K562 (cell line): Measurements from ENCODE around the gene NEU1. TPM values are rescaled to one million over a fixed set of nuclear protein-coding genes. Genes with fewer than 3 reads are reported as not detected.

Experiments
- GTF3C2 ChIP-seq: IDR thresholded peaks from 3 replicates; pipeline ENCODE4 v1.6.1; 2011; ENCODE audit warnings: borderline replicate concordance, mild to moderate bottlenecking, moderate library complexity; ENCODE audit not compliant: insufficient read length; ENCODE audit errors: extremely low read depth
- KLF1 ChIP-seq: fragments of 450-650 bp; IDR thresholded peaks from 2 replicates; pipeline ENCODE4 v1.6.1; 2016; ENCODE audit warnings: missing genetic modification characterization, missing compliant biosample characterization
- NFE2L1 ChIP-seq: fragments of 450-650 bp; IDR thresholded peaks from 2 replicates; pipeline ENCODE4 v1.6.1; 2016; ENCODE audit warnings: missing genetic modification characterization, low read depth, mild to moderate bottlenecking, missing compliant biosample characterization, moderate library complexity, borderline replicate concordance
- PATZ1 ChIP-seq: fragments of 250-450 bp; sonication (Bioruptor Pico); IDR thresholded peaks from 2 replicates; pipeline ENCODE4 v1.5.0; 2020; ENCODE audit warnings: mild to moderate bottlenecking, borderline replicate concordance
- PHF8 ChIP-seq: fragments of 200-600 bp; sonication (generic); IDR thresholded peaks from 2 replicates; pipeline ENCODE4 v1.6.1; 2012; ENCODE audit warnings: mixed run types, mild to moderate bottlenecking, inconsistent platforms, low read length, moderate library complexity, borderline replicate concordance
- RAD21 ChIP-seq, 2 experiments: fragments of 250-450 bp in 1 of 2; fragments of 450-650 bp in 1 of 2; sonication (Bioruptor Pico) in 1 of 2; formaldehyde crosslinking in 1 of 2; IDR thresholded peaks in 1 of 2; conservative IDR thresholded peaks in 1 of 2; 2 replicates each; pipeline versions ENCODE4 v1.4.0 to v1.8.0; 2020 to 2022; ENCODE audit warnings: mild to moderate bottlenecking in 2 of 2, moderate library complexity in 1 of 2
- RCOR1 ChIP-seq, 2 experiments: IDR thresholded peaks; 2 replicates each; pipeline ENCODE4 v1.6.1; 2012; ENCODE audit warnings: low read depth in 2 of 2, low read length in 2 of 2, borderline replicate concordance in 1 of 2, improper control_type of control experiment in 1 of 2
- UBTF ChIP-seq, 2 experiments: IDR thresholded peaks; 2 replicates each; pipeline ENCODE4 v1.6.1; 2012; ENCODE audit warnings: improper control_type of control experiment in 2 of 2, low read depth in 2 of 2, low read length in 2 of 2, borderline replicate concordance in 1 of 2
- VEZF1 ChIP-seq: fragments of 200-800 bp; sonication (Bioruptor generic); IDR thresholded peaks from 2 replicates; pipeline ENCODE4 v1.6.1; 2017; ENCODE audit warnings: missing genetic modification characterization, missing compliant biosample characterization
- ZNF668 ChIP-seq: fragments of 250-450 bp; sonication (Bioruptor Pico); IDR thresholded peaks from 2 replicates; pipeline ENCODE4 v1.8.0; 2022; ENCODE audit warnings: mild to moderate bottlenecking, inconsistent platforms
- polyA plus RNA-seq, 8 experiments: library from polyadenylated mRNA; depleted of rRNA in 4 of 8; stranded (reverse) in 5 of 8; unstranded in 3 of 8; fragments of >200 nt; fragmentation: Nextera tagmentation in 2 of 8; fragmentation: Illumina TruSeq in 1 of 8; extraction: Ambion mirVana in 2 of 8; extraction: Trizol in 1 of 8; gene quantifications; 2 replicates each; pipeline versions ENCODE4 v1.2.1 to v1.2.3, GENCODE V29; 2011 to 2014; ENCODE audit warnings: inconsistent platforms in 1 of 8, missing spikeins in 1 of 8
- total RNA-seq, 7 experiments: library from RNA; depleted of rRNA in 6 of 7; stranded (reverse); fragments of >200 nt in 6 of 7; fragmentation: Illumina TruSeq in 2 of 7; extraction: Trizol in 2 of 7; gene quantifications; 2 replicates each; pipeline versions ENCODE4 v1.2.1 to v1.2.3, GENCODE V29; 2011 to 2021; ENCODE audit warnings: low replicate concordance in 1 of 7

NEU1 gene
- total and polyA plus RNA-seq, 9 of the 15 experiments (the other 6 are each of a cell fraction or from before 2014, with no cell fraction given), result 14.8 to 67.8 (median 51.0) TPM

- no peak for TF ChIP-seq RCOR1 (IDR thresholded peaks at IDR 0.05; ENCODE audit: borderline replicate concordance in 1 of 2, low read depth in 2 of 2, low read length in 2 of 2)
- TF ChIP-seq KLF1 (tag), result 0 out of 2 replicates have a peak, but pooled peaks have one; percentile 17
- no peak for TF ChIP-seq PATZ1 (CRISPR knock-in tag)
- no peak for TF ChIP-seq NFE2L1 (tag)
- TF ChIP-seq ZNF668 (CRISPR knock-in tag), result no peak
- no peak for TF ChIP-seq GTF3C2
- peak; percentile 99 for TF ChIP-seq VEZF1 (CRISPR knock-in tag)
- peak; percentile 70; the same call in 1 of the 2 replicates for TF ChIP-seq PHF8
- 0 out of 4 replicates have a peak, but pooled peaks of 1 of the 2 experiments have one; percentile 15 for TF ChIP-seq RAD21 (CRISPR knock-in tag; conservative IDR thresholded peaks at IDR 0.05 in 1 of 2, IDR thresholded peaks at IDR 0.05 in 1 of 2)
- no peak for TF ChIP-seq UBTF (IDR thresholded peaks at IDR 0.05; ENCODE audit: borderline replicate concordance in 1 of 2, low read depth in 2 of 2, low read length in 2 of 2)
These were observed 35.2 kb upstream of the NEU1 start, which contains the start of gene EHMT2 (continued) for GRCh38 chr6:31897612-31898382.
